H1 (cell line): Measurements from ENCODE around the gene ANKRD11. TPM values are rescaled to one million over a fixed set of nuclear protein-coding genes. Genes with fewer than 3 reads are reported as not detected.

ENCODE experiments used
- CTCF ChIA-PET: fragments of 300-600 bp; sonication (Branson Sonifier 250); formaldehyde crosslinking; loops from one replicate; lab custom pipeline; 2021; ENCODE audit not compliant: partially characterized antibody; lab: Charles Lee
- POLR2A ChIA-PET: fragments of 300-600 bp; sonication (Branson Sonifier 250); formaldehyde crosslinking; loops from one replicate; lab custom pipeline; 2021; ENCODE audit warnings: inconsistent platforms; ENCODE audit not compliant: partially characterized antibody; lab: Charles Lee
- DNase-seq, 2 experiments: peaks; one replicate each; pipeline versions ENCODE4 v3.0.0 to v3.0.0-alpha.2; 2010 to 2022; ENCODE audit warnings: low spot score in 2 of 2, low read depth in 1 of 2, mixed read lengths in 1 of 2
- FAIRE-seq: peaks from 2 replicates; lab custom pipeline; 2011; peaks lifted over from hg19 to GRCh38; lab: Jason Lieb, UNC
- H2AFZ ChIP-seq: 2 replicates; pipeline ENCODE4 v1.8.1; 2012; ENCODE audit warnings: low read length, inconsistent platforms
- H2AK5ac ChIP-seq: 2 replicates; pipeline ENCODE4 v1.6.1; 2013; ENCODE audit warnings: low read depth, low read length
- H2BK120ac ChIP-seq: replicated peaks from 2 replicates; pipeline ENCODE3; 2013; ENCODE audit warnings: low read depth, low read length, inconsistent platforms
- H2BK12ac ChIP-seq: 2 replicates; pipeline ENCODE4 v1.6.1; 2013; ENCODE audit warnings: low read depth, low read length
- H2BK15ac ChIP-seq: 2 replicates; pipeline ENCODE4 v1.6.1; 2013; ENCODE audit warnings: low read length
- H2BK20ac ChIP-seq: 2 replicates; pipeline ENCODE4 v1.6.1; 2013; ENCODE audit warnings: low read length
- H2BK5ac ChIP-seq: 2 replicates; pipeline ENCODE4 v1.6.1; 2013; ENCODE audit warnings: low read depth, low read length
- H3K14ac ChIP-seq: 2 replicates; pipeline ENCODE4 v1.6.1; 2013; ENCODE audit warnings: inconsistent platforms; ENCODE audit not compliant: insufficient read length
- H3K18ac ChIP-seq: 2 replicates; pipeline ENCODE4 v1.6.1; 2013; ENCODE audit warnings: low read length; ENCODE audit errors: extremely low read depth
- H3K23ac ChIP-seq: 2 replicates; pipeline ENCODE4 v1.6.1; 2013; ENCODE audit warnings: inconsistent platforms; ENCODE audit not compliant: insufficient read length
- H3K23me2 ChIP-seq: 2 replicates; pipeline ENCODE4 v1.6.1; 2013; ENCODE audit warnings: low read depth, low read length
- H3K27ac ChIP-seq: 2 replicates; pipeline ENCODE4 v1.6.1; 2011; ENCODE audit warnings: low read depth, low read length, inconsistent platforms
- H3K27me3 ChIP-seq, 4 experiments: replicated peaks in 1 of 4; 1 replicate in 1 of 4; 2 replicates in 3 of 4; pipeline versions ENCODE4 v1.6.1 to v1.8.1; 2011 to 2013; ENCODE audit warnings: low read length in 3 of 4, mild to moderate bottlenecking in 3 of 4, inconsistent platforms in 2 of 4, mixed read lengths in 2 of 4, moderate library complexity in 1 of 4; ENCODE audit not compliant: control insufficient read depth in 3 of 4, insufficient read depth in 3 of 4; ENCODE audit errors: extremely low read depth in 1 of 4
- H3K36me3 ChIP-seq, 4 experiments: 2 replicates each; pipeline versions ENCODE4 v1.6.1 to v1.8.1; 2011 to 2013; ENCODE audit warnings: mild to moderate bottlenecking in 4 of 4, low read length in 3 of 4, moderate library complexity in 2 of 4, control low read depth in 1 of 4, inconsistent platforms in 1 of 4; ENCODE audit not compliant: insufficient read depth in 4 of 4, control insufficient read depth in 2 of 4
- H3K4ac ChIP-seq: replicated peaks from 2 replicates; pipeline ENCODE3; 2013; ENCODE audit warnings: low read length, low read depth, mixed read lengths, inconsistent platforms; ENCODE audit not compliant: insufficient read length
- H3K4me1 ChIP-seq, 4 experiments: replicated peaks in 1 of 4; 1 replicate in 1 of 4; 2 replicates in 3 of 4; pipeline versions ENCODE4 v1.6.1 to v1.8.1; 2011 to 2013; ENCODE audit warnings: low read length in 3 of 4, inconsistent platforms in 2 of 4, mixed read lengths in 1 of 4; ENCODE audit not compliant: insufficient read depth in 4 of 4, control insufficient read depth in 3 of 4
- H3K4me2 ChIP-seq, 2 experiments: 2 replicates each; pipeline versions ENCODE4 v1.6.1 to v1.8.1; 2011 to 2013; ENCODE audit warnings: low read depth in 2 of 2, low read length in 2 of 2, control low read depth in 1 of 2, inconsistent platforms in 1 of 2, mild to moderate bottlenecking in 1 of 2; ENCODE audit not compliant: insufficient read depth in 1 of 2
- H3K4me3 ChIP-seq, 4 experiments: fragments of 200-600, 300-600 bp in 1 of 4; sonication (generic), shearing (Covaris generic), sonication (Bioruptor Twin) in 1 of 4; 2 replicates each; pipeline versions ENCODE4 v1.5.1 to v1.8.1; 2011 to 2016; ENCODE audit warnings: low read length in 4 of 4, low read depth in 3 of 4, control low read depth in 2 of 4, inconsistent platforms in 2 of 4, mild to moderate bottlenecking in 2 of 4, mixed read lengths in 1 of 4, moderate library complexity in 1 of 4; ENCODE audit not compliant: insufficient read depth in 2 of 4; ENCODE audit errors: extremely low read depth in 1 of 4
- H3K56ac ChIP-seq: replicated peaks from 2 replicates; pipeline ENCODE3; 2013; ENCODE audit warnings: low read depth, mild to moderate bottlenecking, mixed read lengths, low read length, inconsistent platforms; ENCODE audit not compliant: insufficient read length
- H3K79me1 ChIP-seq: 2 replicates; pipeline ENCODE4 v1.6.1; 2013; ENCODE audit warnings: low read depth, low read length, control low read depth
- H3K79me2 ChIP-seq, 2 experiments: 2 replicates each; pipeline versions ENCODE4 v1.6.1 to v1.8.1; 2012 to 2013; ENCODE audit warnings: low read length in 2 of 2, mild to moderate bottlenecking in 2 of 2, inconsistent platforms in 1 of 2; ENCODE audit not compliant: insufficient read depth in 2 of 2, control insufficient read depth in 1 of 2
- H3K9ac ChIP-seq, 4 experiments: replicated peaks in 1 of 4; 1 replicate in 1 of 4; 2 replicates in 3 of 4; pipeline versions ENCODE4 v1.6.1 to v1.8.1; 2011 to 2013; ENCODE audit warnings: low read depth in 3 of 4, low read length in 3 of 4, control low read depth in 2 of 4, mild to moderate bottlenecking in 2 of 4, moderate library complexity in 2 of 4, inconsistent platforms in 1 of 4; ENCODE audit errors: extremely low read depth in 1 of 4
- H3K9me3 ChIP-seq, 2 experiments: 2 replicates each; pipeline versions ENCODE4 v1.6.1 to v1.8.1; 2012 to 2013; ENCODE audit warnings: mild to moderate bottlenecking in 2 of 2, moderate library complexity in 2 of 2, control low read depth in 1 of 2, inconsistent platforms in 1 of 2, low read depth in 1 of 2, low read length in 1 of 2, mixed read lengths in 1 of 2; ENCODE audit not compliant: insufficient read depth in 2 of 2
- H4K20me1 ChIP-seq, 2 experiments: replicated peaks in 1 of 2; 2 replicates each; pipeline versions ENCODE3 to v1.8.1; 2011 to 2013; ENCODE audit warnings: inconsistent platforms in 2 of 2, low read length in 2 of 2, mild to moderate bottlenecking in 1 of 2; ENCODE audit not compliant: insufficient read depth in 2 of 2, control insufficient read depth in 1 of 2
- H4K5ac ChIP-seq: 2 replicates; pipeline ENCODE4 v1.6.1; 2013; ENCODE audit warnings: low read length, low read depth, mixed read lengths, inconsistent platforms; ENCODE audit not compliant: insufficient read length
- H4K8ac ChIP-seq: 2 replicates; pipeline ENCODE4 v1.8.0; 2013; ENCODE audit warnings: mild to moderate bottlenecking, moderate library complexity, low read length, inconsistent platforms; ENCODE audit not compliant: insufficient read depth; ENCODE audit errors: extremely low read depth
- H4K91ac ChIP-seq: replicated peaks from 2 replicates; pipeline ENCODE3; 2013; ENCODE audit warnings: low read length, mixed read lengths, inconsistent platforms; ENCODE audit not compliant: insufficient read length
- EZH2 ChIP-seq: fragments of 200-600 bp; sonication (generic); IDR thresholded peaks from 2 replicates; pipeline ENCODE4 v1.7.1; 2012; ENCODE audit warnings: low read depth, mild to moderate bottlenecking, moderate library complexity, low read length, inconsistent platforms; ENCODE audit not compliant: severe bottlenecking
- WGBS, 2 experiments: shearing (Covaris generic) in 1 of 2; methylation state at CpG; one replicate each; pipeline versions ENCODE4 v1.1.6 to v1.1.7; 2013 to 2015; ENCODE audit warnings: low lambda C conversion rate in 2 of 2, mixed read lengths in 2 of 2, inconsistent platforms in 1 of 2, low coverage in 1 of 2, missing lambda C conversion rate in 1 of 2; ENCODE audit not compliant: insufficient replicate concordance in 2 of 2, insufficient coverage in 1 of 2, insufficient read length in 1 of 2; ENCODE audit errors: extremely low coverage in 1 of 2, missing lambda C conversion rate in 1 of 2; 5-methylcytosine and 5-hydroxymethylcytosine counted together
- polyA plus RNA-seq, 7 experiments: library from polyadenylated mRNA; depleted of rRNA in 3 of 7; stranded (reverse) in 5 of 7; unstranded in 2 of 7; fragments of >200 nt in 5 of 7; fragments of 200-250 nt in 2 of 7; gene quantifications; 1 replicate in 5 of 7; 2 replicates in 1 of 7; 4 replicates in 1 of 7; pipeline versions ENCODE4 v1.2.1 to v1.2.3, GENCODE V29; 2011 to 2013; ENCODE audit warnings: missing spikeins in 2 of 7, mixed read lengths in 2 of 7
- total RNA-seq: library from RNA; stranded (reverse); fragmentation: NEBNext Ultra II Directional; extraction: Animal tissue kit (Norgen Biotek cat#: 25700); gene quantifications from 2 replicates; pipeline ENCODE4 v1.2.1, GENCODE V29; 2021

Gene ANKRD11
- total and polyA plus RNA-seq, 2 of the 8 experiments (the other 6 are each of a cell fraction or from before 2014, with no cell fraction given), result 46.5 to 142 TPM

DNA sequence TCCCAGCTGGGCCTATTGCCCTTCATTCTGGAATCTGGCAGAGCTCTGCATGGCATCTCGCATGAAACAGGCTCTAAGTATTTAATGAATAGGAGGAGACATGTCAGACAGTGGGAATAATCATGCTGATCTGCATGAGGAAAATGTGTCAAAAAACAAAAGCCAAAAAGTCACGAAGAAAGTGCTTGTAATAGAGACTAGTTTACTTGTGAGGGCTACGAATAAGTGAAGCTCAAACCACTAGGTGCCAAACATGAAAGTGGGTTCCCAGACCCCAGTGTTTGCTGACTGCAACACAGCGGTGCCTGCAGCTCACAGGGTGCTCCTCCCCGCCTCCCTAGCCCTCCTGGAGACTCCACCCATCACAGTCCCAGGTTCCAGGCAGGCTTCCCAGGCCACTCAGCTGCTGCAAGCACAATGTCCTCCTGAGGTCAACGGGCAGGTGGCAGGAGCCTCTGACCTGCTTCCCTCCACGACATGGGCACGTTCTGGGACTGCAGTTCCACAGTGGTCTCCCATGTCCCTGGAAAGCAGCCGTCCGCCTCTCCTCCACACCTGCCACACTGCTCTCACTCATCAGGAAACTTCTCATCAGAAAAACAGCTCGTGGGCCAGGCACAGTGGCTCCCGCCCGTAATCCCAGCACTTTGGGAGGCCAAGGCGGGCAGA lies 96.5 kb downstream of the ANKRD11 start:
- Histone ChIP-seq H3K79me1 (peaks cover 34% of the 10 kb centered on the region), H2BK20ac (no peak overlapping the region), H2BK5ac (peak overlapping the region; percentile 75), H3K79me2 (peaks cover 31 to 95% of the 10 kb centered on the region in 2 experiments), H3K56ac (no peak overlapping the region), H3K27ac (no peak overlapping the region), H3K4ac (no peak overlapping the region), H3K36me3 (peaks cover 0 to 5% (median 0%) of the 10 kb centered on the region in 4 experiments; a peak in 2 of 8 replicates), H3K4me1 (peaks cover 10 to 36% (median 24%) of the 10 kb centered on the region in 4 experiments), H4K91ac (peak overlapping the region; percentile 61), H3K14ac (no peak overlapping the region), H2AK5ac (peak overlapping the region; percentile 16; the same call in 1 of the 2 replicates), H4K5ac (no peak overlapping the region), H2BK15ac (0 out of 2 replicates have a peak overlapping the region, but pooled peaks have one; percentile 88), H3K9me3 (no peaks in the 10 kb centered on the region), H3K4me3 (no peak overlapping the region), H2BK12ac (peak overlapping the region; percentile 84; the same call in 1 of the 2 replicates), H3K4me2 (peak overlapping the region; percentile 49 to 62; a peak in 2 of 4 replicates), H4K8ac (no peak overlapping the region; the same call in 1 of the 2 replicates), H2BK120ac (no peak overlapping the region), H3K9ac (no peak overlapping the region), H3K27me3 (no peaks in the 10 kb centered on the region), H2AFZ (no peak overlapping the region), H3K18ac (no peak overlapping the region), H3K23ac (no peak overlapping the region), H4K20me1 (peaks cover 49 to 52% of the 10 kb centered on the region in 2 experiments), H3K23me2 (peaks cover 2% of the 10 kb centered on the region; the same call in 1 of the 2 replicates)
- TF ChIP-seq EZH2, result no peak
- DNase-seq (no peak), FAIRE-seq (no peak)
- ChIA-PET POLR2A (interaction anchor here (0.6 to 1.7 kb wide), 5 partner anchors 21 to 117 kb away, joined by 3 to 7 read pairs (median 4); no protein-coding TSS in a partner anchor), CTCF (interaction anchor here (0.6 to 1.6 kb wide), 4 partner anchors 12 to 97 kb away, joined by 3 to 4 read pairs (median 4); no protein-coding TSS in a partner anchor)
- 88% methylated on average over 14 of the region's 14 CpGs; no CpG with 5 or more reads in 1 of the 2 experiments for WGBS, 2 experiments
